ENCODE measurements around the gene P2RX3.
"Not testable (repeated sequence)": the region's sequence is repeated elsewhere in the genome, so short reads cannot be mapped to it uniquely, and the experiment has no call there.

P2RX3 gene

DNA sequence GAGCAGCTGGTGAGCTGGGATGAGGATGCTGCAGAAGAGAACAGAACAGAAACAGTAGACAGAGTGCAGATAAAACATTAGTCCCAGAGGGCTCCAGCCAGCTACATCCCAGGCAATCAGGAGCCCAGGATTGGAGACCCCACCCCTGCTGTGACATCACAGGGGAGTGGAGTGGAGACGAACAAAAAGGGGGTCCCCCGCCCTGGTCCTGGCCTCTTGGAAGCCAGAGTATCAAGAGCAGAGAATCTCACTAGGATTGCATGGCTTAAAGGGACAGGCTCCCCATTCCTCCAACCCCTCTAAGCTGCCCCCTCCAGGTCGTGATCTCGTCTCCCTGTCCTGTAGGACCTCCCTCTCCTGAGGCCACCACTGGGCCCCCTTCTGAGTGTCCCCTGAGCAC is at the start of gene P2RX3:
Gene P2RX3 (plus strand): TSS at position 211 of the 400 bp plus-strand sequence. CDS start 199 bp downstream, outside the sequence.
- TF ChIP-seq, protein P1, sequence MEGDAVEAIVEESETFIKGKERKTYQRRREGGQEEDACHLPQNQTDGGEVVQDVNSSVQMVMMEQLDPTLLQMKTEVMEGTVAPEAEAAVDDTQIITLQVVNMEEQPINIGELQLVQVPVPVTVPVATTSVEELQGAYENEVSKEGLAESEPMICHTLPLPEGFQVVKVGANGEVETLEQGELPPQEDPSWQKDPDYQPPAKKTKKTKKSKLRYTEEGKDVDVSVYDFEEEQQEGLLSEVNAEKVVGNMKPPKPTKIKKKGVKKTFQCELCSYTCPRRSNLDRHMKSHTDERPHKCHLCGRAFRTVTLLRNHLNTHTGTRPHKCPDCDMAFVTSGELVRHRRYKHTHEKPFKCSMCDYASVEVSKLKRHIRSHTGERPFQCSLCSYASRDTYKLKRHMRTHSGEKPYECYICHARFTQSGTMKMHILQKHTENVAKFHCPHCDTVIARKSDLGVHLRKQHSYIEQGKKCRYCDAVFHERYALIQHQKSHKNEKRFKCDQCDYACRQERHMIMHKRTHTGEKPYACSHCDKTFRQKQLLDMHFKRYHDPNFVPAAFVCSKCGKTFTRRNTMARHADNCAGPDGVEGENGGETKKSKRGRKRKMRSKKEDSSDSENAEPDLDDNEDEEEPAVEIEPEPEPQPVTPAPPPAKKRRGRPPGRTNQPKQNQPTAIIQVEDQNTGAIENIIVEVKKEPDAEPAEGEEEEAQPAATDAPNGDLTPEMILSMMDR (IDR thresholded peaks at IDR 0.05; ENCODE audit: extremely low read depth, insufficient read depth, missing control alignments) = no peak
- DNase-seq (ENCODE audit: low spot score) = no peak
- in situ Hi-C loops (cut with MboI; ENCODE audit: low pct_unique_long_range_greater_than_20kb, low sequenced_read_pairs, unreplicated experiment) = no loop called here

DNA sequence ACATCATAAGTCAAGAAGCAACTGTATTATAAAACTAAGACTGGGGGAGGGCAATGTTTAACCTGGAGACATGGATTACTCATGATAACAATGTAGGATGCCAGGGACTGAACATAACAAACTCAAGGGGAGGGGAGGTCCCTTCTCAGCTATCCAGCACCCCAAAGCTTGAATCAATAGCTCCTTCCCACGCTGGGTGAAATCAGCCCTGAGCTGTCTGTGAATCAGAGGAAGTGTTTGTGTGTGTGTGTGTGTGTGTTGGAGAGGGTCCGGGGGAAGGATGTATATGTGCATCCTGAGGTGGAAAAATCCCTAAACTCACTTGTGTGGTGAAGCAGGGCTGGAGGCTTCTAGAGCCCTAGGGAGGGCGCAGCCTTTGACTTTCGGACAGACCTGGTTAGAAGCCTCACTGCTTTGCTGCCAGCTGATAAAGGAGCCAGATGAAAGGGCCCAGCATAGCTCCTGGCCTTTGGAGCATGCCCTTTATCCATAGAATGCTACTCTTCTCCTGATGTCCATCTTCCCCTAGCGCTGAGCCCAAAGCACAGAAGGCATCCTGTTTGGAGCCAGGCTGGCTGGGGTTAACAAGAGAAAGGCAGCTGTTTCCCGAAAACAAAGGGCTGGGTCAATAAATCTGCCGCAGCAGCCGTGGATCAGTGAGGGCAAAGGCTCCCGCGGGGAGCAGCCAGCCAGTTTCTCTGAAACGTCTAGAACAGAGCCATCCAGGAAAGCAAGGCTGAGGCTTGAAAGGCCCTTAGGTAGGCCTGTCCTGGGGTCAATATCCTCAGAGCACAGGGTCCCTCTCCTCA is 49.2 kb upstream of the P2RX3 start:
- TF ChIP-seq, protein P1 (IDR thresholded peaks at IDR 0.05; ENCODE audit: extremely low read depth, insufficient read depth, missing control alignments) = no peak
- in situ Hi-C loops (cut with MboI; ENCODE audit: low pct_unique_long_range_greater_than_20kb, low sequenced_read_pairs, unreplicated experiment) = no loop called here
- no peak for DNase-seq (ENCODE audit: low spot score)

DNA sequence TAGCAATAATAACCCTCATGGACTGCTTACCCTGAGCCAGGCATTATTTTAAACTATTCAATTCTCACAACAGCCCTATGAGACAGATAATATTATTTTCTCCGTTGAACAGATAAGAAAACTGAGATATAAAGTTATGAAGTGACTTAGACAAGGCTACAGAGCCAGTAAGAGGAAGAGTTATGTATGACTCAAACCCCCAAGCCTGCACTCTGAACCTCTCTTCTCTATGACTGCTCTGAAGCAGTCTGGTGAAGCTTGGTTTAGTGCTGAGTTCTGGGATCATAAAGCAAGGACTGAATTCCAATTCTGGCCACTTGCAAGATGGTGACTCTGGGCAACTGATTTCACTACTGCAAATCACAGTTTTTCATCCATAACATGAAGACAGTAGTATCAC is 47.9 kb upstream of the P2RX3 start:
- in situ Hi-C loops (cut with MboI; ENCODE audit: low pct_unique_long_range_greater_than_20kb, low sequenced_read_pairs, unreplicated experiment) = no loop called here
- TF ChIP-seq, protein P1 (IDR thresholded peaks at IDR 0.05; ENCODE audit: extremely low read depth, insufficient read depth, missing control alignments) = no peak
- no peak for DNase-seq (ENCODE audit: low spot score)

DNA sequence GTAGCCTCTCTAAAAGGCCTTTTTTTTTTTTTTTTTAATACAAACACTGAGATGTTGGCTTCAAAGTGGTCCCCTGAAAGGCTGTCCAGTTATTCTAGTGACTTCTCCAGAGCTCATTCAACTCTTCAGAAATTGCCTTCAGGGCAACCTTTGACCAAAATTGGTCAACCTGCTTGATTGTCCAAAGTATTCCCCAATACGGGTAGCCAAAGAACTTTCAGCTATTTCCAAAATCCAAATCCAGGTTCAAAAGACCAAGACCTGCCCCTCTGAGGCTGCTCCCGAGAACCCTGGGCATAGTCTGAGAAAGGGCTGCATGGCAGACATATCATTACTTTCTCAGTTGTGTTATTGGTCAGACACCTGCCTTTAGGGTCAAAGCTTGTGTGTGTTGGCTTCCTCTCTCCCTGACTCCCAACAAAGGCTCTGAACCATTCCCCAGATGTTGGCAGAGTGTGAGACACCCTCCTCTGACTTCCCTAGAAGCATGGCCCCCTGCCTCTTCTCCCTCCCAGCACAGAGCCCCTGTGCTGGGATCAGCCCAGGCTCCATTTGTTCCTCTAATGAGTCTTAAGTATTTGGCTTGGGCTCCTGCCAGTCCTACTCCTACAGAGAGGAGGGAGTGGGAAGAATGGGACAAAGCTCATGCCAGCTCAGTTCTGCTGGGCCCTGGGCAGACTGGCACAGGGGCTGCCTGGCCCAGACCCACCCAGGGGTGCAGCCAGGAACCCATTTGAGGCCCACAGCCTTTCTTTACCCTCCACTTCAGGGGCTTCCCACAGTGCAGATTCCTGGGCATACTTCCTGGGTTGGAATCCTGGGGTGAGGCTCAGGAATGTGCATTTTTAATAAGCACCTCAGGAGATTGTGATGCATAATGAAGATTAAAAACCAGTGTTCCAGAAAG is 43.7 kb upstream of the P2RX3 start:
- in situ Hi-C loops (cut with MboI; ENCODE audit: low pct_unique_long_range_greater_than_20kb, low sequenced_read_pairs, unreplicated experiment) = no loop called here
- TF ChIP-seq, protein P1 (IDR thresholded peaks at IDR 0.05; ENCODE audit: extremely low read depth, insufficient read depth, missing control alignments) = no peak
- no peak for DNase-seq (ENCODE audit: low spot score)

DNA sequence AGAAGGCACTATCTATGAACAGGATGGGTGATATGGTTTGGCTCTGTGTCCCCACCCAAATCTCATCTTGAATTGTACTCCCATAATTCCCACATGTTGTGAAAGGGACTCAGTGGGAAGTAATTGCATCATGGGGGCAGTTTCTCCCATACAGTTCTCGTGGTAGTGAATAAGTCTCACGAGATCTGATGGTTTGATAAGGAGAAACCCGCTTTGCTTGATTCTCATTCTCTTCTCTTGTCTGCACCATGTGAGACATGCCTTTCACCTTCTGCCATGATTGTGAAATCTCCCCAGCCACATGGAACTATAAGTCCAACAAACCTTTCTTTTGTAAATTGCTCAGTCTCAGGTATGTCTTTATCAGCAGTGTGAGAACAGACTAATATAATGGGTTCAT is 41.9 kb upstream of the P2RX3 start:
- DNase-seq (ENCODE audit: low spot score); in situ Hi-C loops (cut with MboI; ENCODE audit: low pct_unique_long_range_greater_than_20kb, low sequenced_read_pairs, unreplicated experiment): not testable (repeated sequence)

DNA sequence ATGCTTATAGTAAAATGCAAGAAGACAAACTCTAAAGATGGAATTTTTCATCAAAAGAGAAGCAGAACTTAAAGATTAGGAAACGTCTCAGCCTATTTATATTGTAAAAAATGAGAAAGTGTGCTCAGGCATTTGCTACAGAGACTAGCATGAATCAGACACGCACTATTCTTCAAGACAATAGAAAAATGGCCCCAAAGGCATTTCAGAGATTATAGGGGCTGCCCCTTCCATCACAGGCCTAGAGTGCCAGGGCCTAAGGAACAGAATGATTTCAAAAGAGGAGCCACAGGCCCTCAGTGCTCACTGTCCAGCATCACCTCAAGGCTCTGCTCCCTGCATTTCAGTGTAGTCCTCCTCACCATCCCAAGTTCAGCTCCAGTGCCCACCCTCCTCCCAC is 40.9 kb upstream of the P2RX3 start:
- TF ChIP-seq, protein P1 (IDR thresholded peaks at IDR 0.05; ENCODE audit: extremely low read depth, insufficient read depth, missing control alignments) = no peak
- in situ Hi-C loops (cut with MboI; ENCODE audit: low pct_unique_long_range_greater_than_20kb, low sequenced_read_pairs, unreplicated experiment) = no loop called here
- no peak for DNase-seq (ENCODE audit: low spot score)

All from GM13977 (cell line).